Measurements from ENCODE around the gene TTYH3.

TTYH3 gene

DNA sequence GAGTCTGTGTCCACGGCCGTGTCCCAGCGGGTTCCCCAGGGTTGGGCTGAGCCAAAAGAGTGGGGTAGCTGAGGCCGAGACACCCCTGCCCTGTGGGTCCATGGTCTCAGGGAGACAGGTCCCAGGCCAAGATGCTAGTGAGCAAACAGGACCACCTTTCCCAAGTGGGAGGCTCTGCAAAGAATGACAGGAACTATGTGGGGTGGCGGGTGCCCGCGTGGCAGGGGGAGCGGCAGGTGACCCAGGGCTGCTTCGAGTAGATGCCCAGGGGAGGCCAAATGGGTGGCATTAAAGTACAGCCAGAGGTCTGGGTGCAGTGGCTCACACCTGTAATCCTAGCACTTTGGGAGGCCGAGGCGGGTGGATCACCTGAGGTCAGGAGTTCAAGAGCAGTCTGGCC lies 18.2 kb downstream of the TTYH3 start:
- no peak for DNase-seq

DNA sequence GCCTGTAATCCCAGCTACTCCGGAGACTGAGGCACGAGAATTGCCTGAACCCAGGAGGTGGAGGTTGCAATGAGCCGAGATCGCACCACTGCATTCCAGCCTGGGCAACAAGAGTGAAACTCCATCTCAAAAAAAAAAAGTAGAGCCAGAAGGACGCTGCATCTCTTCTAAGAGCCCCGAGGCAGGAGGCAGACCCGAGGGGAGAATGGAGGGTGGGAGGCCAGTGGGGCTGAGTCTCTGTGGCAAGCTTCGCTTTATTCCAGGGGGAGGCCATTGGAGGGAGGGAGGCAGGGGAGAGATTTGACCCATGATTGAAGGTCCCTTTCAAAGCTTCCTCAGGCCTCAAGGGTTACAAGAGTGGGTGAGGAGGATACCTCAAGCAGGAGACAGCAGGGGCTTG lies 18.7 kb downstream of the TTYH3 start:
- no peak for DNase-seq

DNA sequence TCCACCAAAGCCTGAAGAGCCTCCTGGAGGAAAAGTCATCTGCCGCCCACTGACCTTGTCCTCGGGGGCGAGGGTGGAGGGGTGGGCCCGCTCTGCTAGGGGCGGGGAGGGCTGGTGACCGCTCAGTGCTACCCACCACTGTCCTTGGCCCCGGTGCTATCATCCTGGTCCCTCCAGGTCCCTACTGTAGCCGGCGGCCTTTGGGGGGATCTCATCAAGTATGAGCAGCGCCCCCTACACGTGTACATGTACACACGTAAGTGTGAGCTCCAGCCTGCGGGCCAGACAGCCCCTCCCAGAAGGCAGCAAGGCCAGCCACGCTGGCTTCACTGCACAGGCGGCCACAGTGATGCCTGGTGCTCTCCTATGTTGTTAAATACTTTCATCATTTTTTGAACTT lies 19.6 kb downstream of the TTYH3 start:
- no peak for DNase-seq

DNA sequence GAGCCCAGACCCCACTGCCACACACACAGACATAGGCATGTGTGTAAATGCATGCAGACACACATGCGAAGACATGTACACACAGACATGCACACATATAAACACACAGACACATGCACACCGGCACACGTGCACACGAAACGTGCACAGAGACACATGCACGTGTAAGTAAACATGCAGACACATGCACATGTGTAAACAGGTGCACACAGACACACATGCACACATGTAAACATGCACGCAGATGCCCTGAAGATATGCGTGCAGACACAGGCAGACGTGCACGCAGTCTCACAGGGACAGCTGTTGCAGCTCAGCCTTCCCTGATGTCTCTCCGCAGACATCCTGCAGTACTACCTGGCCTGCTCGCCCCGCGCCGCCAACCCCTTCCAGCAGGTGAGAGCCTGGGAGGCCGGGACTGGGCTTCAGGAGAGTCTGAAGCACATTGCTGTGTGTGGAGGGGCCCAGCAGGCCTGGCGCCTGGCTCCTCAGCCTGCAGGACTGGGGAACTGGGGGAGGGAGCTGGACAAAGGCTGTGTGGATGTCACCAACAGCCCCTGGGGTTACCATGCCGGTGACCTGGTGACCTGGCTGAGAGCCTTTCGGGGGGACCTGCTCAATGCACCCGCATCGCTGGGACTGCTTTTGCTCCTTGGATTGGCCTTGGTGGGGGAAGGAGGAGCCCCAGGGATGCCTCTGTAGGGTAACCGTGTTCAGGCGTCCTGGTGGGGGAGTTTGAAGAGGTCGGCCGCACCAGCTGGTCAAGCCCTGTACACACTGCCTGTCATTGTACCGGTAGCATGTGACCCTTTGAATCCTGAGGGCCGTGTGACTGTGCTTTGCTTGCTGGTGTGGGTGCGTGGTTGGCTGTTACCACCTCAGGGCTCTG lies 20.3 kb downstream of the TTYH3 start:
- no peak for DNase-seq

DNA sequence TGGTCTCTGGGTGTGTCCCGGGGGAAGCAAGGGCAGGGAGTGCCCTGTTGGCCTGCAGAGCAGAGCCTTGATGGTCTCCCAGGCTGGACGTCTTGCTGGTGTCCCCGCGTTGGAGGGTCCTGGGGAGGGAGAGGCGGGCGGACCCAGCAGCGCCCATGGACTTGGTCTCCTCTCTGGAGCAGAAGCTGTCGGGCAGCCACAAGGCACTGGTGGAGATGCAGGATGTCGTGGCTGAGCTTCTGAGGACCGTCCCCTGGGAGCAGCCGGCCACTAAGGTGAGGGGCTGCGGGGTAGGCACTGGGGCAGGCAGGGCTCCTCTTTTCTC lies 20.9 kb downstream of the TTYH3 start:
- no peak for DNase-seq

DNA sequence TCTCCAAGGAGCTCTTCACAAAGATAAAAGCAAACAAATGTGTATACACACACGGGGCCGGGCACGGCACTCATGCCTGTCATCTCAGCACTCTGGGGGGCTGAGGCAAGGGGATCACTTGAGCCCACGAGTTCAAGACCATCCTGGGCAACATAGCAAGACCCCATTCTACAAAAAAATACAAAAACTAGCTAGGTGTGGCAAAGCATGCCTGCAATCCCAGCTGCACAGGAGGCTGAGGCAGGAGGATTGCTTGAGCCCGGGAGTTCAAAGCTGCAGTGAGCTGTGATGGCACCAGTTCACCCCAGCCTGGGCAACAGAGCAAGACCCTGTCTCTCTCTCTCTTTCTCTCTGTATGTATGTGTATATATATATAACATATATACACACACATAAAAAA lies 22.3 kb downstream of the TTYH3 start:
- DNase-seq, result no peak

DNA sequence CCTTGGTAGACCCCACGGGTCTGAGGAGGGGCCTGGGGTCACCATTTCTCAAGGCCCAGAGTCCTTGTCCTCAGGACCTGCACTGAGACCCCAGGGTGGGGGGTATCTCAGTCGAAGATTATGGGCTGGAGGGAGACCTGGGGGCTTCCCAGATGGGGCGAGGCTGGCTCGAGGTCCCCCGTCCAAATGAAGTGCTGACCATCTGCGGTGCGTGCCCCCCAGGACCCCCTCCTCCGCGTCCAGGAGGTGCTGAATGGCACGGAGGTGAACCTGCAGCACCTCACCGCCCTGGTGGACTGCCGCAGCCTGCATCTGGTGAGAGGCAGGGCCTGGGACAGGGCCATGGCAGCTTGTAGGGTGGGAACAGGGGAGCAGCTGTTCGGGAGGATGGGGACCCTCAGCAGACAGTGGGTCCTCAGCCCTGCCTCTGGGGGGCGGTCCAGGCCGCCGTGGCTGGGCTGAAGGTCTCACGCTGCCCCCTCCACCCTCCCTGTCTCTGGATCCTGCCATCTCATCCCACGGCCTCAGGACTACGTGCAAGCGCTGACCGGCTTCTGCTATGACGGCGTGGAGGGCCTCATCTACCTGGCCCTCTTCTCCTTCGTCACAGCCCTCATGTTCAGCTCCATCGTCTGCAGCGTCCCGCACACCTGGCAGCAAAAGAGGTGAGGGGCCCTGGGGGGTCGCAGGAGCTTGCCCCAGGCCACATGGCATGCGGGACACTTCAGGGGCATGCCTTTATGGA lies 24.3 kb downstream of the TTYH3 start:
- no peak for DNase-seq

DNA sequence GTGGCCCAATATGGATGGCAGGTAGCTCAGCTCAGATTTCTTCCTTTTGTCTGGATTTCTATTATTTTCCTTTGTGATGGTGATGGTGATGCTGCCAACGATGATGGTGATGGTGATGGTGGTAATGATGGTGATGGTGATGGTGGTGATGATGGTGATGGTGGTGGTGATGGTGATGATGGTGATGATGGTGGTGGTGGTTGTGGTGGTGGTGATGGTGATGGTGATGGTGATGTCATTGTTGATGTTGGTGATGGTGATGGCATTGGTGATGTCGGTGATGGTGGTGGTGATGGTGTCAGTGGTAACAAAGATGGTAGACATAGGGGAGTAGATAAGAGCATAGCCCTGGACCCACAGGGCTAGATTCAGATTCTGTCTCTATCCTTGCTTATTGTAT lies 25.4 kb downstream of the TTYH3 start:
- DNase-seq, result no peak

DNA sequence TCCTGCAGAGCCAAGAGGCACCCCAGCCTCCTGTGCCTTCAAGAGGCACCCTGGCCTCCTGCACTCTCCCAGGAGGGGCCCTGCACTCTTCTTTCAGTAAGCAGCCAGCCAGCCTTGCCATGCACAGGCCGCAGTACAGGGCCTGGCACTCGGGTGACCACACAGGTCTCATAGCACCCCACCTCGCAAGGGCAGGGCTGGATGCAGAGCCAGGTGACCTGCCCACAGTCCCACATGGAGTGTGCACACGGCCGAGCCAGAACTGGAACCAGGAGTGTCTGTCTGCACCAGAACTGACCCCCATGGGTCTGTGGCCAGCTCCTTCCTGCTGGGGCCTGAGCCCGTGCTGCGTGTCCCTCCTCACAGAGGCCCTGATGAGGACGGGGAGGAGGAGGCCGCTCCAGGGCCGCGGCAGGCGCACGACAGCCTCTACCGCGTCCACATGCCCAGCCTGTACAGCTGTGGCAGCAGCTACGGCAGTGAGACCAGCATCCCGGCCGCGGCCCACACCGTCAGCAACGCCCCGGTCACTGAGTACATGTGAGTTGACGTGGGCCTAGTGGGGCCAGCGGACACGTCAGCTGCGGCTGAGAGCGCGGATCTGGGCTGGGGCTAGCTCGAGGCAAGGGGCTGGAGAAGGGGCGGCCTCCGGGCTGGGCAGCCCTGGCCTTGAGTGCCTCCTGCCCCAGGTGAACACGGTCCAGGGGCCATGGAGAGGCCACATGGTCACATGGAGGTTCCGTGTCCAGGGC lies 26.3 kb downstream of the TTYH3 start:
- DNase-seq, result no peak

DNA sequence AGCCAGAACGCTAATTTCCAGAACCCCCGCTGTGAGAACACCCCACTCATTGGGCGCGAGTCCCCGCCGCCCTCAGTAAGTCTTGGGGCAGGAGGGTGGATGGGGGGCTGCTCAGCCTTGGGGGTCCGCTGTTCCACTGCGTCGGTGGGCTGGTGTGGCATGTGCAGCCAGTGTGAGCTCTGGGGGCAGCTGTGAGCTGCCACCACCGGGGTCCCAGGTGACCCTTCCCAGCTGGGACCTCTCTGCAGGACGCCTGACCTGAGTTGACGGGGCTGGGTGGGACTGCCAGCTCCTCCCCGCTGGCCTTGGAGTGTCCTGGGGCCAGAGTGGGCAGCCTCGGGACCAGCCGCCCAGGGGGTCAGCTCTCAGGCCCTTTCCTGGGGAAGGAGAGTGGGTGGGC lies 27.2 kb downstream of the TTYH3 start:
- DNase-seq, result no peak

DNA sequence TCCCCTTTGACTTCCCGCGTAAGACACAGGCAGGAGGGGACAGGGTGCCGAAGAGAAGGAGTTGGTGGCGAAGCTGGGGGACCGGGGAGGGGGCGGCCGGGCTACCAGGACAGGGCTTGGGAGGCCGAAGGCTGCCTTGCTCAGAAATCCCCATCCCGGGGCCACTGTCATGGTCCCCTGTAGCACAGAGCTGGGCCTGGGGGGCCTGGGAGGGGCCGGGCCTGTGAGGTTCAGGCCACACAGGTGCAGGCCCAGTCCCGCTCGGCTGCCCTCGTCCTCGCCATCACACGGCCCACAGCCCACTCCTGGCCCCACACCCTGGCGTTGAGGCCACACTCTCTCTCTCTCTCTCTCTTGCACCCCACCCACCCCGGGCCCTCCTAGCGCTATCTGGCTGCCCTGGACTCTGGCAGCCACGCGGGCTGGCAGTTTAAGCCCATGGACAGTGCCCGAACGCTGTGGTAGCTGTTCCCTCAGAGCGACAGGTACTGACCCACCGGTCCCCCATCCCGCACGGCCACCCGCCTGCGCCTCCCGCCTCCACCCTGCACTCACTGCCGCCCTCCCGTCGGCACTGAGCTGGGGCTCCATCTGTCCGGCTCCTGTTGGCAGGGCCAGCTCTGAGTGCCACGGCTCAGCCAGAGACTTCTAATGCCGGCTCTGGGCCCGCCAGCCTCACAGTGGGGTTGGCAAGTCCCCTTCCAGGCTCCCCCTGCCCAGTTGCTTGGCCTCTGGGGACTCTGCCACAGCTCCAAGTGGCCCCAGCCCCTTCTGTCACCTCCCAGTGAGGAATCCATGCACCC lies 28.0 kb downstream of the TTYH3 start:
- no peak for DNase-seq

DNA sequence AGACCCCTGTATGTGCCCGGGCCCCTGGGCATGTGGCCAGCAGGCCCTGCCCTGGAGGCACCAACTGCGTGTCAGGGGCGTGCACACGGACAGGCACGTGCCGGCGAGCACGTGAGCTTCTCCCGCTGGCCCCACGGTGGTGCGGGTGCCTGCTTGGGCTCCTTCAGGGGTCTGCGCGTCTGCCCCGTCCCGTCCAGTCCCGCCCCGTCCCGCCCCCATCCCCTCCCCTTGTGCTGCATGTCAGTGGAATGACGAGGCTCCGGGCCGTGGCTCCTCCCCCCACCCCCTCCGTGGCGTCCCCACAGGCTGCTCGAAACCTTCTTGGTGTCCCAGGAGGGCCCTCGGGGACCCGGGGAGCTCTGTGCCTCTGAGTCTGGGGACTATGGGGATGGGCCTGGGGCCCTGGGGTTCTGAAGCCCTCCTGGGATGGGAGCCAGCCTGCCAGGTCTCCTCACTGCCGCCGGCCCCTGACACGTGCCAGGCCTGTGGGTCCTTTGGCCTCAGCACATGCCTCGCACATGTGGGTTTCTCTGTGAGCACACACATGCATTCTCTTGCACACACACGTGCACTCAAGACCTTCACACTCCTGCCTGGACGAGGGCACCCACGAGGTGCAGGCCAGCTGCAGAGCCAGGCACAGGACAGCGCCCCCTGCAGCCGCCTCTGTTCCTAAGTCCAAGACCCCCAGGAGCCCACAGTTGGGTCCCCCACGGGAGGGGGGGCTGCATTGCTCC lies 28.7 kb downstream of the TTYH3 start:
- no peak for DNase-seq

DNA sequence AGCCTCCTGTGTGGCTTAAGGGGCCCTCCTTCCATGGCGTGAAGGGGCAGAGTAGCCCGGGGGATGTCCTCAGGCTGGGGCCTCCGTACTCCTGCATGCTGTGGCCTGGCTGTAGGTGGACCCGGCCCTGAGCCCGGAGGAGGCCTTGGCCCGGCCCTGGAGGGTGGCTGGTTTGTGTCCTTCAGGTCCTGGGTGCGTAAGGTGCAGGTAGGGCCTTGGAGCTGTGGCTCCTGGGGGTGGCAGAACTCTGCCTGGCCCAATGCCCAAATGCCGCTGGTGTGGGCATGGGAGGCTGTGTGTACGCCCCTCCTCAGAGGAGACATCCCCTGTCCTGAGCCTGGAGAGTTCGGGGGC lies 29.3 kb downstream of the TTYH3 start:
- DNase-seq, result no peak

DNA sequence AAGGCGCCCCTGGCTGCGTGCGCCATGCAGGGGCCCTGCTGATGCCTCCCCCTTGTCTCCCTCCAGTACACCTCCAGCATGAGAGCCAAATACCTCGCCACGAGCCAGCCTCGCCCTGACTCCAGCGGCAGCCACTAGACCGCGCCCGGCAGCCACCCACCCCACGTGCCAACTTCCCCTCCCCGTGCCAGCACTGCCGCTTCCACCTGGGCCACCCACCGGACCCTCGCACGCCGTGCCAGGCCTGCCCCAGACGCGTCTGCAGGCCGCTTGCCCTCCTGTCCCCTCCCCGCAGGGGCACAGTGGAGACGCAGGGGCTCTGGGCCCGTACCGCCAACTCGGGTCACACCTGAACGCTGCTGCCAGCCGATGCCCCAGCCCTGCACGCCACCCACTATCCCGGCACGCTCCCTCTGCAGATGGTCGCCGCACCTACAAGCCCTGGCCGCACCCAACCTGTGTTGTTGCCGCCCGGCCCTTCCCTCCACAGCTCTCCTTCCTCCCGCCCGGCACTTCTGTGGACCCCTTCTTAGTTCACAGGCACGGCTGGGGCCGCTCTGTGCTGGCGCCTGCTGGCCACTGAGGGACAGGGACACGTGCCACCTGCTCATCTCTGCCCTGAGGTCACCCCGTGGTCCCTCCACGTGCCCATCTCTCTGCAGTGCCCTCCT lies 30.0 kb downstream of the TTYH3 start:
- DNase-seq, result no peak

DNA sequence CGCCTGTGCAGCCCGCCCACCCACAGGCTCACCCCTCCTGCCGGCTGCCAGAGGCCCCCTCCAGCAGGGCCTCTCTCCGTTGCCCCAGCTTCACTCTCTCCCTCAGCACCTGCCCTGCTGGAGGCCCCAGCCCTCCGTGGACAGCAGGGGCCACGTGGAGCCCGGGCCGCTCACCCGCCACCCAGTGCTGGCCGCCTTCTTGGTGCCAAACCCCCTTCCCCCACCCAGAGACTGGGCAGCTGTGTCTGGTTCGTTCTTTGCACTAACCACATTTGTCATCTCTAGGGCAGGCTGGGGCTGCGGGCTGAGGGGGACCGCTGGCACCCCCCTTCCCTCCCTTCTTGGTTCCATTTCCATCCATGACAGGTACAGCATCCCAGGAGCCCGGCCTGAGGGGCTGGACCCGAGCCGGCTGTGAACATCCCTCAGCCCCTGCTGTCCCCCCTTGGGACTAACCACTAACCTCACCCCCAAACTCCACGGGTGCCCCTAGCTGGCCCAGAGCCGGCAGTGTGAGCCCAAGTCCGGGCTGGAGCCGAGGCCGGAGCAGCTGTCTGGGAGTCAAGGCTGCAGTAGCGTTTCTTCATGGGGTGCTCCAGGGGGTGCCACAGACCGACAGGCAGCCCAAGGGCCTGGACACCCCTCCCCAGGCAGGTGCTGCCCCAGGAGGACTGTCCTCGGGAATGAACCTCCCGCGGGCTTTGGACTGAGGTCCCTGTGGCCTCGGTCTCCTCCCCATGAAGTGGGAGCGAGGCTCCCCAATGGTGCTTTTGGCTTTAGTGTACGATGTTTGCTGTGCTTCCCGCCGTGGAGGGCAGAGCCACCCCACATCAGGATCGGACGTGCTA lies 30.7 kb downstream of the TTYH3 start:
- no peak for DNase-seq

DNA sequence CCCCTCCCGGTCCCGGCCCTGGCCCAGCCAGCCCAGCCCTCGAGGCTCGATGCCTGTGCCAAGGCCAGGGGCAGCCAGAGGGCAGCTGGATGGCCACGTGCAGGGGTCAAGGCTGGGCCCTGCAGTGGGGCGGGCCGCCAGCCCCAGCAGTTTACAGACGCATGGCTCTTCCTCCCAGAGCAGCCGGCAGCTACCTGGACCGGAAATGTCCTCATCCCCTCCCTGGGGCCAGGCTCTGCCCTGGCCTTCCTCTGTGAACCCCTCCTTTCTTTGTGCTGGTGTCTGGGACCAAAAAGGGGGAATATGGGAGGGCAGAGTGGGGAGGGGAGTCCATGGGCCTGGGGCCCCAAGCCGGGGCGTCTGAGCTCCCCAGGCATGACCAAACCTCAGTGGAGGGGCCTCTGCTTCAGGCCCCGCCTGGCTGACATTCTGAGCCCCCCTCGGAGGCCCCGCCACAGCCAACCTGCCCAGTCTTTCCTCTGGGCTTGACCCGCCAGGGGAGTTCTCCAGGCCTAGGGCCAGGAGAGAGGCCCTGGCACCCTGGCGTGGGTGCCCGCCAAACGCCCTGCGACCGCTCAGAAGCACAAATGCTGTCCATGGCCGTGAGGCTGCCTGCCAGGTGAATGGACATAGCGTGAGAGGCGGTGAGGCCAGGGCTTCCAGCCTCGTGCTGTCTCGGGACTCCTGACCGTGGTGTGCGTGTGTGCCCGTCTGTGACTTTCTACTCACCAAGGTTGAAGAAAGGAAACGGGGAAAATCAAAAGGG lies 31.5 kb downstream of the TTYH3 start:
- no peak for DNase-seq

DNA sequence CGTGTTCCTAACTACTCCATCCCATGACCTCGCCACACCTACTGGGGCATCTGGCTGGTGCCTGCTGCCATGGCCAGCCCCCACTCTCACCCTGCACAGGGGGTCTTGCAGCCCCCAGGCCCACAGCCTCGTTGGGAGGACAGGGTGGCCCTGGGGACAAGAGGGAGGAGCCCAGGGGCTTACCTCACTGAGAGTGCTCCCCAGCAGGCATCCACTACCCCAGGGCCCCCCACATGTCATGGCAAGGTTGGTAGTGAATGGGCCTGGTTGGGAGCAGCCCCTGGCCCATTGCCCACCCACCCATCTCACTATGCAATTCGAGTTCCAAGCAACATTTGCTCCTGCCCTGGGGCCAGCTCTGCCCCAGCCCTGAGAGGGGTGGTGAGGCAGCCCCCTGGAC lies 32.2 kb downstream of the TTYH3 start:
- no peak for DNase-seq

DNA sequence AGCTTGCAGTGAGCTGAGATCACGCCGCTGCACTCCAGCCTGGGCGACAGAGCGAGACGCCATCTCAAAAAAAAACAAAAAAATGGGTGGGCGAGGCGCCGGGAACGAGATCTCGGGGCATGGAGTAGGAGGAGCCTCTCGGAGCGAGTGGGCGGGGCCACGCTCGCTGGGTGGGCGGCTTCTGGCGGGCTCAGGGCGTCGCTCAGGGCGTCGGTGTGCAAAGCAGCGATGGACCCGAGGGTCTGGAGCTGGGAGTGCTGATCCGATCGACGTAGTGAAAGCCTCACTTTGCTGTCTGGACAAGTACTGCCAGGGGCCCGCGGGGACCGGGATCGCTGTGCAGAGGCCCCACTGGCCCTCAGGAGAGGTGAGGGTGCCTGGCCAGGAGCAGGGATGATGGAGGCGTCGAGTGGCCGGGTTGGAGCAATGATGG lies 33.6 kb downstream of the TTYH3 start:
- no peak for DNase-seq

DNA sequence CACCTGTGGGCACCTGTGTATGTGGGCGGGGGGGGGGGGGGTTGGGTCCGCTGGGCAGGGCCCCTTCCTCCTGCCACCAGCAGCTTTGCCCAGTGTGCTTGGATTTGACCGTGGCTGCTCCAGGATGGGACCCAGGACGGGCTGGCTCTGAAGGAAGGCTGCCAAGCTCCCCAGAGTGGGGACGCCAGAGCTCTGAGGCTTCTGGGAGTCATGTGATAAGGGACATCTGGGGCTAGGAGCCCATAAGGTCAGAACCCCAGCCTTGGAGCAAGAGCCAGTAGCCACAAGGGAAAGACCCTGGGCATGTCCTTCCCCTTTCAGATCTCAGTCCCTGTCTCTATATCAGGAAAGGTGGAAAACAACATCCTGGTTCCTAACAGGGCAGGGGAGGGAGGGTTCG lies 34.4 kb downstream of the TTYH3 start:
- DNase-seq, result no peak
